K562 (cell line): ENCODE measurements around the gene POTEI. TPM values are rescaled to one million over a fixed set of nuclear protein-coding genes. Genes with fewer than 3 reads are reported as not detected.
"Not testable (repeated sequence)": the region's sequence is repeated elsewhere in the genome, so short reads cannot be mapped to it uniquely, and the experiment has no call there.

Source experiments
- ATAC-seq: fragments of 200-7000 bp; cut with Tn5 transposase; 3 replicates; pipeline ENCODE4 v1.9.1; 2020; ENCODE audit warnings: moderate library complexity
- BruUV-seq: library from RNA; stranded (reverse); fragments of 400-500 nt; replicated peaks from 2 replicates; lab custom pipeline; 2021; lab: Mats Ljungman, UMichigan
- CTCF ChIA-PET: fragments of 300-600 bp; formaldehyde crosslinking; extraction: SDS; loops from one replicate; lab custom pipeline; 2021; ENCODE audit warnings: low intra/inter-chr PET ratio; lab: Yijun Ruan, JAX
- POLR2A ChIA-PET: fragments of 300-600, 350-650 bp; sonication (Branson Sonifier 250); formaldehyde crosslinking; extraction: SDS; loops from one replicate; lab custom pipeline; 2021; ENCODE audit warnings: antibody characterized with exemption, inconsistent platforms; lab: Yijun Ruan, JAX
- DNase-seq, 4 experiments: peaks; one replicate each; pipeline versions ENCODE4 v3.0.0 to v3.0.0-alpha.2; 2011 to 2018; ENCODE audit warnings: low spot score in 3 of 4, mixed read lengths in 3 of 4; ENCODE audit errors: extremely low read depth in 1 of 4
- FAIRE-seq: peaks from 2 replicates; lab custom pipeline; 2011; peaks lifted over from hg19 to GRCh38; lab: Jason Lieb, UNC
- H2AFZ ChIP-seq: 2 replicates; pipeline ENCODE4 v1.6.0; 2011; ENCODE audit warnings: low read depth, low read length, control low read depth, inconsistent platforms
- H3K27ac ChIP-seq: fragments of 200-600 bp; 3 replicates; pipeline ENCODE4 v1.8.0; 2011; ENCODE audit warnings: low read depth, mild to moderate bottlenecking, control low read depth, inconsistent platforms, low read length, moderate library complexity, mixed read lengths; ENCODE audit errors: extremely low read depth
- H3K27me3 ChIP-seq, 2 experiments: fragments of 300-600 bp in 1 of 2; 2 replicates in 1 of 2; 3 replicates in 1 of 2; pipeline versions ENCODE4 v1.6.0 to v1.8.0; 2011; ENCODE audit warnings: inconsistent platforms in 2 of 2, low read length in 2 of 2, mild to moderate bottlenecking in 1 of 2, mixed read lengths in 1 of 2, moderate library complexity in 1 of 2; ENCODE audit not compliant: control insufficient read depth in 2 of 2, insufficient read depth in 2 of 2
- H3K36me3 ChIP-seq: fragments of 300-600 bp; 3 replicates; pipeline ENCODE4 v1.8.0; 2011; ENCODE audit warnings: mild to moderate bottlenecking, low read length, inconsistent platforms; ENCODE audit not compliant: control insufficient read depth, insufficient read depth
- H3K4me1 ChIP-seq, 2 experiments: fragments of 200-600 bp in 1 of 2; replicated peaks in 1 of 2; 2 replicates in 1 of 2; 3 replicates in 1 of 2; pipeline versions ENCODE4 v1.5.1 to v1.8.0; 2011; ENCODE audit warnings: inconsistent platforms in 2 of 2, low read length in 2 of 2, mild to moderate bottlenecking in 1 of 2, mixed read lengths in 1 of 2, moderate library complexity in 1 of 2; ENCODE audit not compliant: control insufficient read depth in 2 of 2, insufficient read depth in 2 of 2
- H3K4me2 ChIP-seq: 2 replicates; pipeline ENCODE4 v1.6.1; 2011; ENCODE audit warnings: low read length, control low read depth, inconsistent platforms, mixed read lengths; ENCODE audit not compliant: insufficient read depth
- H3K4me3 ChIP-seq: fragments of 200-600 bp; sonication (generic), shearing (Covaris generic); 2 replicates; pipeline ENCODE4 v1.5.1; 2016; ENCODE audit warnings: control low read depth, inconsistent platforms
- H3K79me2 ChIP-seq: fragments of 200-600 bp; 3 replicates; pipeline ENCODE4 v1.8.0; 2011; ENCODE audit warnings: low read length, inconsistent platforms; ENCODE audit not compliant: control insufficient read depth, insufficient read depth
- H3K9ac ChIP-seq, 2 experiments: 2 replicates each; pipeline versions ENCODE4 v1.6.0 to v1.6.1; 2011; ENCODE audit warnings: low read depth in 2 of 2, low read length in 2 of 2, control low read depth in 1 of 2, inconsistent platforms in 1 of 2, mild to moderate bottlenecking in 1 of 2, mixed read lengths in 1 of 2; ENCODE audit not compliant: insufficient read depth in 1 of 2
- H3K9me1 ChIP-seq: one replicate; pipeline ENCODE4 v1.6.0; 2011; ENCODE audit warnings: inconsistent platforms, mild to moderate bottlenecking, low read length, moderate library complexity; ENCODE audit not compliant: control insufficient read depth, insufficient read depth
- H3K9me3 ChIP-seq: replicated peaks from 2 replicates; pipeline ENCODE4 v1.5.1; 2011; ENCODE audit warnings: low read depth, low read length, inconsistent platforms; ENCODE audit not compliant: control insufficient read depth, insufficient read depth
- H4K20me1 ChIP-seq: replicated peaks from 2 replicates; pipeline ENCODE4 v1.6.1; 2011; ENCODE audit warnings: low read length, inconsistent platforms, mixed read lengths; ENCODE audit not compliant: control insufficient read depth, insufficient read depth
- WGBS: fragments of 100-300 bp; shearing (Covaris generic); methylation state at CpG from one replicate; pipeline ENCODE4 v1.1.6; 2016; ENCODE audit warnings: low coverage, mixed read lengths; ENCODE audit not compliant: insufficient coverage; ENCODE audit errors: missing lambda C conversion rate; 5-methylcytosine and 5-hydroxymethylcytosine counted together
- in situ Hi-C: fragments of 300-500 bp; cut with MboI; formaldehyde crosslinking; loops from 4 replicates; pipeline ENCODE4 v1.15.0; 2018; ENCODE audit warnings: inconsistent platforms, mixed read lengths
- intact Hi-C: fragments of 100-400 bp; cut with micrococcal nuclease; formaldehyde crosslinking; loops from 2 replicates; pipeline ENCODE4 v1.14.2; 2022
- polyA plus RNA-seq, 8 experiments: library from polyadenylated mRNA; depleted of rRNA in 4 of 8; stranded (reverse) in 5 of 8; unstranded in 3 of 8; fragments of >200 nt; fragmentation: Nextera tagmentation in 2 of 8; fragmentation: Illumina TruSeq in 1 of 8; extraction: Ambion mirVana in 2 of 8; extraction: Trizol in 1 of 8; gene quantifications; 2 replicates each; pipeline versions ENCODE4 v1.2.1 to v1.2.3, GENCODE V29; 2011 to 2014; ENCODE audit warnings: inconsistent platforms in 1 of 8, missing spikeins in 1 of 8
- total RNA-seq, 7 experiments: library from RNA; depleted of rRNA in 6 of 7; stranded (reverse); fragments of >200 nt in 6 of 7; fragmentation: Illumina TruSeq in 2 of 7; extraction: Trizol in 2 of 7; gene quantifications; 2 replicates each; pipeline versions ENCODE4 v1.2.1 to v1.2.3, GENCODE V29; 2011 to 2021; ENCODE audit warnings: low replicate concordance in 1 of 7

The POTEI gene
- total and polyA plus RNA-seq, 9 of the 15 experiments (the other 6 are each of a cell fraction or from before 2014, with no cell fraction given), result 0.07 to 3.9 (median 1.00) TPM

- BruUV-seq, H3K27me3 ChIP-seq, H3K4me1 ChIP-seq, H3K27ac ChIP-seq, H3K9me1 ChIP-seq, H3K4me3 ChIP-seq, in situ Hi-C loops, intact Hi-C loops, H3K79me2 ChIP-seq, H4K20me1 ChIP-seq, FAIRE-seq, POLR2A ChIA-PET, ATAC-seq, H3K9ac ChIP-seq, H2AFZ ChIP-seq, H3K4me2 ChIP-seq, H3K36me3 ChIP-seq, CTCF ChIA-PET, DNase-seq, H3K9me3 ChIP-seq: not testable (repeated sequence)
- 0% methylated on average over 4 of the region's 10 CpGs for WGBS
Measured at GRCh38 chr2:130451823-130452222, 57.3 kb downstream of the POTEI start.

GRCh38 chr2:130451278-130451677 lies 57.9 kb downstream of the POTEI start:
- H3K27ac ChIP-seq, H3K9me3 ChIP-seq, in situ Hi-C loops, DNase-seq, CTCF ChIA-PET, H3K27me3 ChIP-seq, ATAC-seq, H3K36me3 ChIP-seq, H3K9ac ChIP-seq, H3K9me1 ChIP-seq, H3K4me3 ChIP-seq, POLR2A ChIA-PET, H3K4me2 ChIP-seq, H3K79me2 ChIP-seq, BruUV-seq, FAIRE-seq, H3K4me1 ChIP-seq, intact Hi-C loops, H4K20me1 ChIP-seq, H2AFZ ChIP-seq: not testable (repeated sequence)
- 2% methylated on average over 3 of the region's 3 CpGs for WGBS

GRCh38 chr2:130450366-130450765 lies 58.8 kb downstream of the POTEI start:
- H3K4me1 ChIP-seq, H3K9me1 ChIP-seq, H3K27ac ChIP-seq, FAIRE-seq, H3K79me2 ChIP-seq, H4K20me1 ChIP-seq, H3K9me3 ChIP-seq, ATAC-seq, H3K4me2 ChIP-seq, H3K4me3 ChIP-seq, CTCF ChIA-PET, intact Hi-C loops, H3K36me3 ChIP-seq, POLR2A ChIA-PET, DNase-seq, H3K9ac ChIP-seq, H3K27me3 ChIP-seq, H2AFZ ChIP-seq, BruUV-seq, in situ Hi-C loops: not testable (repeated sequence)
- WGBS, result 0% methylated on average over 3 of the region's 7 CpGs
